SK-N-SH (cell line): ENCODE results near the gene GDPD5. TPM values are rescaled to one million over a fixed set of nuclear protein-coding genes. Genes with fewer than 3 reads are reported as not detected.

Experiments used
- CTCF ChIA-PET: fragments of 300-600, 350-600 bp; formaldehyde crosslinking; extraction: SDS; loops from one replicate; lab custom pipeline; 2021; lab: Yijun Ruan, JAX
- POLR2A ChIA-PET: fragments of 350-600 bp; sonication (Branson Sonifier 250); formaldehyde crosslinking; extraction: SDS; loops from one replicate; lab custom pipeline; 2020; ENCODE audit warnings: antibody characterized with exemption, inconsistent platforms; lab: Yijun Ruan, JAX
- DNase-seq: peaks from one replicate; pipeline ENCODE4 v3.0.0; 2012
- H2AFZ ChIP-seq: fragments of 200-600 bp; sonication (generic); 2 replicates; pipeline ENCODE4 v1.8.1; 2016; ENCODE audit warnings: antibody characterized with exemption, mild to moderate bottlenecking, low read depth
- H3F3A ChIP-seq: fragments of 200-600 bp; sonication (generic); replicated peaks from 2 replicates; pipeline ENCODE3; 2016; ENCODE audit warnings: antibody characterized with exemption, mild to moderate bottlenecking; ENCODE audit not compliant: insufficient read depth
- H3K27ac ChIP-seq, 2 experiments: fragments of 200-500 bp in 1 of 2; fragments of 200-600 bp in 1 of 2; sonication (Bioruptor generic) in 1 of 2; sonication (generic), shearing (Covaris generic) in 1 of 2; 2 replicates each; pipeline versions ENCODE4 v1.5.1 to v1.6.1; 2014 to 2016; ENCODE audit warnings: low read depth in 2 of 2, inconsistent platforms in 1 of 2, low read length in 1 of 2, mild to moderate bottlenecking in 1 of 2, mixed read lengths in 1 of 2
- H3K27me3 ChIP-seq: fragments of 200-600 bp; sonication (generic), shearing (Covaris generic); 2 replicates; pipeline ENCODE4 v1.6.1; 2016; ENCODE audit warnings: mixed run types; ENCODE audit not compliant: insufficient read depth
- H3K36me3 ChIP-seq, 2 experiments: fragments of 200-500 bp in 1 of 2; fragments of 200-600 bp in 1 of 2; sonication (Bioruptor generic) in 1 of 2; sonication (generic) in 1 of 2; replicated peaks in 1 of 2; 2 replicates each; pipeline versions ENCODE3 to v1.5.1; 2014 to 2016; ENCODE audit warnings: low read length in 1 of 2, mild to moderate bottlenecking in 1 of 2; ENCODE audit not compliant: insufficient read depth in 2 of 2, control insufficient read depth in 1 of 2
- H3K4me1 ChIP-seq, 2 experiments: fragments of 200-500 bp in 1 of 2; fragments of 200-600 bp in 1 of 2; sonication (Bioruptor generic) in 1 of 2; sonication (generic), shearing (Covaris generic) in 1 of 2; 2 replicates each; pipeline versions ENCODE4 v1.5.1 to v1.6.1; 2014 to 2016; ENCODE audit warnings: low read depth in 1 of 2, low read length in 1 of 2, mixed run types in 1 of 2; ENCODE audit not compliant: insufficient read depth in 2 of 2, control insufficient read depth in 1 of 2
- H3K4me2 ChIP-seq: fragments of 200-600 bp; sonication (generic), shearing (Covaris generic); 2 replicates; pipeline ENCODE4 v1.6.1; 2017; ENCODE audit warnings: mixed run types
- H3K4me3 ChIP-seq, 2 experiments: fragments of 200-500 bp in 1 of 2; fragments of 200-600 bp in 1 of 2; sonication (Bioruptor generic) in 1 of 2; sonication (generic), shearing (Covaris generic) in 1 of 2; 2 replicates each; pipeline versions ENCODE4 v1.5.1 to v1.8.1; 2014 to 2016; ENCODE audit warnings: low read depth in 2 of 2, inconsistent platforms in 1 of 2, low read length in 1 of 2, mild to moderate bottlenecking in 1 of 2, mixed read lengths in 1 of 2, moderate library complexity in 1 of 2
- H3K79me2 ChIP-seq: fragments of 200-600 bp; sonication (generic); 2 replicates; pipeline ENCODE4 v1.8.1; 2017; ENCODE audit warnings: mild to moderate bottlenecking; ENCODE audit not compliant: insufficient read depth
- H3K9ac ChIP-seq: fragments of 200-600 bp; sonication (generic); 2 replicates; pipeline ENCODE4 v1.6.1; 2017; ENCODE audit warnings: mixed run types
- H3K9me2 ChIP-seq: fragments of 200-600 bp; sonication (generic); 2 replicates; pipeline ENCODE4 v1.6.1; 2017; ENCODE audit warnings: mixed run types
- H3K9me3 ChIP-seq: fragments of 200-600 bp; sonication (generic); 2 replicates; pipeline ENCODE4 v1.6.1; 2017; ENCODE audit warnings: mixed run types, mild to moderate bottlenecking, moderate library complexity
- H4K20me1 ChIP-seq: fragments of 200-600 bp; sonication (generic); 2 replicates; pipeline ENCODE4 v1.6.1; 2017; ENCODE audit warnings: mild to moderate bottlenecking, mixed run types; ENCODE audit not compliant: insufficient read depth
- ELF1 ChIP-seq: IDR thresholded peaks from 2 replicates; pipeline ENCODE4 v1.4.0; 2012
- EZH2phosphoT487 ChIP-seq: fragments of 200-600 bp; sonication (generic); IDR thresholded peaks from 2 replicates; pipeline ENCODE4 v1.6.1; 2017; ENCODE audit warnings: low read depth, mixed run types, mild to moderate bottlenecking, antibody characterized with exemption, moderate library complexity, borderline replicate concordance
- FOSL2 ChIP-seq: IDR thresholded peaks from 2 replicates; pipeline ENCODE4 v1.4.0; 2012; ENCODE audit warnings: low read depth, mild to moderate bottlenecking, moderate library complexity, borderline replicate concordance
- FOXJ3 ChIP-seq: sonication (generic); formaldehyde crosslinking; IDR thresholded peaks from 2 replicates; pipeline ENCODE4 v1.5.1; 2020; ENCODE audit warnings: mild to moderate bottlenecking, missing genetic modification reagents
- IRF3 ChIP-seq: fragments of 150-350 bp; IDR thresholded peaks from 2 replicates; pipeline ENCODE4 v1.6.1; 2016; ENCODE audit warnings: mild to moderate bottlenecking, low read depth, low read length
- JUND ChIP-seq: IDR thresholded peaks from 2 replicates; pipeline ENCODE4 v1.4.0; 2012
- MAX ChIP-seq: IDR thresholded peaks from 2 replicates; pipeline ENCODE4 v1.4.0; 2012; ENCODE audit warnings: low read depth
- MEF2A ChIP-seq: IDR thresholded peaks from 2 replicates; pipeline ENCODE4 v1.4.0; 2012; ENCODE audit warnings: low read depth, borderline replicate concordance
- NFIC ChIP-seq: IDR thresholded peaks from 2 replicates; pipeline ENCODE4 v1.4.0; 2012; ENCODE audit warnings: borderline replicate concordance
- REST ChIP-seq: IDR thresholded peaks from 2 replicates; pipeline ENCODE4 v1.6.1; 2012; ENCODE audit warnings: mild to moderate bottlenecking, low read depth, low read length, moderate library complexity
- RFX5 ChIP-seq: IDR thresholded peaks from 2 replicates; pipeline ENCODE4 v1.6.1; 2012; ENCODE audit warnings: mild to moderate bottlenecking, improper control_type of control experiment, low read length
- RXRA ChIP-seq: IDR thresholded peaks from 2 replicates; pipeline ENCODE4 v1.4.0; 2012; ENCODE audit warnings: low read depth, mild to moderate bottlenecking, borderline replicate concordance
- SIN3A ChIP-seq: IDR thresholded peaks from 2 replicates; pipeline ENCODE4 v1.6.1; 2012; ENCODE audit warnings: low read depth, mild to moderate bottlenecking, low read length, moderate library complexity, borderline replicate concordance
- USF1 ChIP-seq: IDR thresholded peaks from 2 replicates; pipeline ENCODE4 v1.4.0; 2012; ENCODE audit warnings: low read depth, borderline replicate concordance
- YY1 ChIP-seq: IDR thresholded peaks from 2 replicates; pipeline ENCODE4 v1.4.0; 2012; ENCODE audit warnings: low read depth, mild to moderate bottlenecking
- WGBS: methylation state at CpG from one replicate; pipeline ENCODE4 v1.1.6; 2017; ENCODE audit warnings: low lambda C conversion rate; 5-methylcytosine and 5-hydroxymethylcytosine counted together
- polyA plus RNA-seq, 3 experiments: library from polyadenylated mRNA; depleted of rRNA; stranded (reverse); fragments of >200 nt; gene quantifications; 2 replicates each; pipeline ENCODE4 v1.2.3, GENCODE V29; 2012

The GDPD5 gene
- polyA plus RNA-seq, 1 of the 3 experiments (the other 2 are of a cell fraction), result 2.2 TPM

- peaks cover 0 to 24% of the 10 kb centered on the region in 2 experiments; a peak in 2 of 4 replicates for H3K4me1 ChIP-seq
- H3K79me2 ChIP-seq, result peaks cover 50% of the 10 kb centered on the region
- H3K9me3 ChIP-seq, result no peaks in the 10 kb centered on the region
- no peak overlapping the region for H3K27ac ChIP-seq
- H3K36me3 ChIP-seq, result peaks cover 59 to 66% of the 10 kb centered on the region in 2 experiments
- POLR2A ChIA-PET, result no interaction called here
- 98% methylated on average over 2 of the region's 2 CpGs for WGBS
- H3K4me3 ChIP-seq, result no peak overlapping the region
- no peak for TF ChIP-seq ELF1
- TF ChIP-seq FOSL2, result no peak
- TF ChIP-seq IRF3, result no peak
- no peak for TF ChIP-seq MEF2A
- no peak for TF ChIP-seq RXRA
- no peak for TF ChIP-seq JUND
- TF ChIP-seq RFX5, result no peak
- TF ChIP-seq REST, result no peak
- no peak for TF ChIP-seq EZH2phosphoT487
- no peak for TF ChIP-seq YY1
- no peak for TF ChIP-seq USF1
- TF ChIP-seq NFIC, result no peak
- no peak for TF ChIP-seq MAX
- no peak for TF ChIP-seq FOXJ3
- no peak for TF ChIP-seq SIN3A
- H3F3A ChIP-seq, result peaks cover 36% of the 10 kb centered on the region
- no peak for DNase-seq
- no peak overlapping the region for H3K9ac ChIP-seq
- H3K9me2 ChIP-seq, result no peaks in the 10 kb centered on the region
- CTCF ChIA-PET, result interaction anchor here (1.7 to 3.8 kb wide), 10 partner anchors 8 to 123 kb away, joined by 3 to 27 read pairs (median 10); partner anchors contain the start of genes GDPD5 and KLHL35
- no peak overlapping the region for H3K4me2 ChIP-seq
- H2AFZ ChIP-seq, result no peak overlapping the region
- H3K27me3 ChIP-seq, result no peaks in the 10 kb centered on the region
- H4K20me1 ChIP-seq, result peaks cover 61% of the 10 kb centered on the region
Observed at GRCh38 chr11:75408957-75409219, 116.9 kb downstream of the GDPD5 start.
